K562 (cell line): ENCODE results near the gene ZNF705A. TPM values are rescaled to one million over a fixed set of nuclear protein-coding genes. Genes with fewer than 3 reads are reported as not detected.
"Not testable (repeated sequence)": the region's sequence is repeated elsewhere in the genome, so short reads cannot be mapped to it uniquely, and the experiment has no call there.

ENCODE experiments used
- ATAC-seq: fragments of 200-7000 bp; cut with Tn5 transposase; 3 replicates; pipeline ENCODE4 v1.9.1; 2020; ENCODE audit warnings: moderate library complexity
- BruUV-seq: library from RNA; stranded (reverse); fragments of 400-500 nt; replicated peaks from 2 replicates; lab custom pipeline; 2021; lab: Mats Ljungman, UMichigan
- CTCF ChIA-PET: fragments of 300-600 bp; formaldehyde crosslinking; extraction: SDS; loops from one replicate; lab custom pipeline; 2021; ENCODE audit warnings: low intra/inter-chr PET ratio; lab: Yijun Ruan, JAX
- POLR2A ChIA-PET: fragments of 300-600, 350-650 bp; sonication (Branson Sonifier 250); formaldehyde crosslinking; extraction: SDS; loops from one replicate; lab custom pipeline; 2021; ENCODE audit warnings: antibody characterized with exemption, inconsistent platforms; lab: Yijun Ruan, JAX
- DNase-seq, 4 experiments: peaks; one replicate each; pipeline versions ENCODE4 v3.0.0 to v3.0.0-alpha.2; 2011 to 2018; ENCODE audit warnings: low spot score in 3 of 4, mixed read lengths in 3 of 4; ENCODE audit errors: extremely low read depth in 1 of 4
- FAIRE-seq: peaks from 2 replicates; lab custom pipeline; 2011; peaks lifted over from hg19 to GRCh38; lab: Jason Lieb, UNC
- H2AFZ ChIP-seq: 2 replicates; pipeline ENCODE4 v1.6.0; 2011; ENCODE audit warnings: low read depth, low read length, control low read depth, inconsistent platforms
- H3K27ac ChIP-seq: fragments of 200-600 bp; 3 replicates; pipeline ENCODE4 v1.8.0; 2011; ENCODE audit warnings: low read depth, mild to moderate bottlenecking, control low read depth, inconsistent platforms, low read length, moderate library complexity, mixed read lengths; ENCODE audit errors: extremely low read depth
- H3K27me3 ChIP-seq, 2 experiments: fragments of 300-600 bp in 1 of 2; 2 replicates in 1 of 2; 3 replicates in 1 of 2; pipeline versions ENCODE4 v1.6.0 to v1.8.0; 2011; ENCODE audit warnings: inconsistent platforms in 2 of 2, low read length in 2 of 2, mild to moderate bottlenecking in 1 of 2, mixed read lengths in 1 of 2, moderate library complexity in 1 of 2; ENCODE audit not compliant: control insufficient read depth in 2 of 2, insufficient read depth in 2 of 2
- H3K36me3 ChIP-seq: fragments of 300-600 bp; 3 replicates; pipeline ENCODE4 v1.8.0; 2011; ENCODE audit warnings: mild to moderate bottlenecking, low read length, inconsistent platforms; ENCODE audit not compliant: control insufficient read depth, insufficient read depth
- H3K4me1 ChIP-seq, 2 experiments: fragments of 200-600 bp in 1 of 2; replicated peaks in 1 of 2; 2 replicates in 1 of 2; 3 replicates in 1 of 2; pipeline versions ENCODE4 v1.5.1 to v1.8.0; 2011; ENCODE audit warnings: inconsistent platforms in 2 of 2, low read length in 2 of 2, mild to moderate bottlenecking in 1 of 2, mixed read lengths in 1 of 2, moderate library complexity in 1 of 2; ENCODE audit not compliant: control insufficient read depth in 2 of 2, insufficient read depth in 2 of 2
- H3K4me2 ChIP-seq: 2 replicates; pipeline ENCODE4 v1.6.1; 2011; ENCODE audit warnings: low read length, control low read depth, inconsistent platforms, mixed read lengths; ENCODE audit not compliant: insufficient read depth
- H3K4me3 ChIP-seq: fragments of 200-600 bp; sonication (generic), shearing (Covaris generic); 2 replicates; pipeline ENCODE4 v1.5.1; 2016; ENCODE audit warnings: control low read depth, inconsistent platforms
- H3K79me2 ChIP-seq: fragments of 200-600 bp; 3 replicates; pipeline ENCODE4 v1.8.0; 2011; ENCODE audit warnings: low read length, inconsistent platforms; ENCODE audit not compliant: control insufficient read depth, insufficient read depth
- H3K9ac ChIP-seq, 2 experiments: 2 replicates each; pipeline versions ENCODE4 v1.6.0 to v1.6.1; 2011; ENCODE audit warnings: low read depth in 2 of 2, low read length in 2 of 2, control low read depth in 1 of 2, inconsistent platforms in 1 of 2, mild to moderate bottlenecking in 1 of 2, mixed read lengths in 1 of 2; ENCODE audit not compliant: insufficient read depth in 1 of 2
- H3K9me1 ChIP-seq: one replicate; pipeline ENCODE4 v1.6.0; 2011; ENCODE audit warnings: inconsistent platforms, mild to moderate bottlenecking, low read length, moderate library complexity; ENCODE audit not compliant: control insufficient read depth, insufficient read depth
- H3K9me3 ChIP-seq: replicated peaks from 2 replicates; pipeline ENCODE4 v1.5.1; 2011; ENCODE audit warnings: low read depth, low read length, inconsistent platforms; ENCODE audit not compliant: control insufficient read depth, insufficient read depth
- H4K20me1 ChIP-seq: replicated peaks from 2 replicates; pipeline ENCODE4 v1.6.1; 2011; ENCODE audit warnings: low read length, inconsistent platforms, mixed read lengths; ENCODE audit not compliant: control insufficient read depth, insufficient read depth
- WGBS: fragments of 100-300 bp; shearing (Covaris generic); methylation state at CpG from one replicate; pipeline ENCODE4 v1.1.6; 2016; ENCODE audit warnings: low coverage, mixed read lengths; ENCODE audit not compliant: insufficient coverage; ENCODE audit errors: missing lambda C conversion rate; 5-methylcytosine and 5-hydroxymethylcytosine counted together
- in situ Hi-C: fragments of 300-500 bp; cut with MboI; formaldehyde crosslinking; loops from 4 replicates; pipeline ENCODE4 v1.15.0; 2018; ENCODE audit warnings: inconsistent platforms, mixed read lengths
- intact Hi-C: fragments of 100-400 bp; cut with micrococcal nuclease; formaldehyde crosslinking; loops from 2 replicates; pipeline ENCODE4 v1.14.2; 2022
- polyA plus RNA-seq, 8 experiments: library from polyadenylated mRNA; depleted of rRNA in 4 of 8; stranded (reverse) in 5 of 8; unstranded in 3 of 8; fragments of >200 nt; fragmentation: Nextera tagmentation in 2 of 8; fragmentation: Illumina TruSeq in 1 of 8; extraction: Ambion mirVana in 2 of 8; extraction: Trizol in 1 of 8; gene quantifications; 2 replicates each; pipeline versions ENCODE4 v1.2.1 to v1.2.3, GENCODE V29; 2011 to 2014; ENCODE audit warnings: inconsistent platforms in 1 of 8, missing spikeins in 1 of 8
- total RNA-seq, 7 experiments: library from RNA; depleted of rRNA in 6 of 7; stranded (reverse); fragments of >200 nt in 6 of 7; fragmentation: Illumina TruSeq in 2 of 7; extraction: Trizol in 2 of 7; gene quantifications; 2 replicates each; pipeline versions ENCODE4 v1.2.1 to v1.2.3, GENCODE V29; 2011 to 2021; ENCODE audit warnings: low replicate concordance in 1 of 7
- TF ChIP-seq, protein P1 (sequence below): fragments of 250-450 bp; sonication (Bioruptor Pico); IDR thresholded peaks from 2 replicates; pipeline ENCODE4 v1.8.0; 2022; ENCODE audit warnings: moderate library complexity, mild to moderate bottlenecking, inconsistent platforms

ZNF705A gene
- total and polyA plus RNA-seq, 9 of the 15 experiments (the other 6 are each of a cell fraction or from before 2014, with no cell fraction given) = not detected

DNA sequence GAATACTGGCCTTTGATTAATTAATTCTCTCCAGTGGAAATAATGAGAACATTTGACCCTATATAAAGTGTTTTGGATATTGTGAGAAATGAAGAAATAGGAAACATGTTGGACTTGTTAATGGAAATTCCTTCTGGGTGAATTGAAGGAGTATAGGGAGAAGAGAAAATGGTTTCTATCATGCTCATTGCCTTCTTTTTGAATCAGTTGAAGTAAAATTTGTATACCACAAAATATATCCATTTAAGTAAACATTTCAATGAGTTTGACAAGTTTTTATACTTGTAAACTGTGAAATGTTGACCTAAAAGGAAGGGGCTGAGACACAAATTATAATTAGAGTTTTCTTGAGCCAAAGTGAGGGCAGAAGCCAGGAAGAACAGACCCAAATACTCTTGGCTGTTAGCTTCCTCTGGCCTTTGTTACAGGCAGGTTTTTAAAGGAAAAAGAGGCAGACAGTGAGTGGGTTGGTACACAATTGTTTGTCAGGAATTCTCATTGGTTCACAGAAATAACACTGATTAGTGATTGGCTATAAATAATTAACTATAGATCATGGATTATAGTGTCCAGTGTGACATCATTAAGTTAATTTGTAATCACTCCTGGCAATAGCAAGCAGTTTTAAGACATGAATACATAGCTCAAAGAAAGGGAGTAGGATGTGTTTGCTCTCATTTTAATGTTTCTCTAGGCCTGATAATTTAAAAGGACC lies 826 bp downstream of the ZNF705A start (continued):
- TF ChIP-seq, protein P1, sequence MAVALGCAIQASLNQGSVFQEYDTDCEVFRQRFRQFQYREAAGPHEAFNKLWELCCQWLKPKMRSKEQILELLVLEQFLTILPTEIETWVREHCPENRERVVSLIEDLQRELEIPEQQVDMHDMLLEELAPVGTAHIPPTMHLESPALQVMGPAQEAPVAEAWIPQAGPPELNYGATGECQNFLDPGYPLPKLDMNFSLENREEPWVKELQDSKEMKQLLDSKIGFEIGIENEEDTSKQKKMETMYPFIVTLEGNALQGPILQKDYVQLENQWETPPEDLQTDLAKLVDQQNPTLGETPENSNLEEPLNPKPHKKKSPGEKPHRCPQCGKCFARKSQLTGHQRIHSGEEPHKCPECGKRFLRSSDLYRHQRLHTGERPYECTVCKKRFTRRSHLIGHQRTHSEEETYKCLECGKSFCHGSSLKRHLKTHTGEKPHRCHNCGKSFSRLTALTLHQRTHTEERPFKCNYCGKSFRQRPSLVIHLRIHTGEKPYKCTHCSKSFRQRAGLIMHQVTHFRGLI (CRISPR knock-in tag) = peak; percentile 82

DNA sequence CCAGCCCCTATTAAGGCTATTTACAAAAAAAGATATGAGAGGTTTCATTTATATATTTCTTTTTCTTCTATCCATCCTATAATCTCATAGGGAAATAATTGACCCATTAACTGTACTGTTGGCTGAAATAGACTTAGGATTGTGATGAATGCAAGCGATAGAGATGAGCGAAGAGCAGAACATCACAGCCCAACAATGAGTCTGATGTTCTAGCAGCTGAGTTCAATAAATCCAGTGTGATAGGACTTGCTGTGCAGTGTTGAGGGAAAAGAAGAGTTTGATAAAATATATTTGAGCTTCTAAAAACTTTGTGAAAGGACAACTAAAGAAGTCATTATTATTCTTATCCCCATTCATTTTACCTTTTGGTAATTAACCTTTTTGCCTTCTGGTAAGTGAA lies 16.1 kb downstream of the ZNF705A start:
- H2AFZ ChIP-seq, H3K4me2 ChIP-seq, CTCF ChIA-PET, H3K9me1 ChIP-seq, FAIRE-seq, DNase-seq, in situ Hi-C loops, POLR2A ChIA-PET, H3K27me3 ChIP-seq, H3K4me3 ChIP-seq, ATAC-seq, H3K79me2 ChIP-seq, H3K9me3 ChIP-seq, H3K9ac ChIP-seq, H3K36me3 ChIP-seq, H3K27ac ChIP-seq, H3K4me1 ChIP-seq, BruUV-seq, intact Hi-C loops, H4K20me1 ChIP-seq: not testable (repeated sequence)
- WGBS = 0% methylated on average over 1 of the region's 2 CpGs
